ENCODE data around the gene CIT. TPM values are rescaled to one million over a fixed set of nuclear protein-coding genes. Genes with fewer than 3 reads are reported as not detected.
"Not testable (repeated sequence)": the region's sequence is repeated elsewhere in the genome, so short reads cannot be mapped to it uniquely, and the experiment has no call there.

The CIT gene
- total RNA-seq, 3 donors from 2014 or later (not counting 1 experiment from before 2014, with no cell fraction given) = 2.8 to 4.2 (median 3.6) TPM

- H3K9me3 Mint-ChIP-seq = no peaks in the 10 kb centered on the region
- Histone ChIP-seq H3K4me3 (ENCODE audit: low read length) (no peak overlapping the region), H3K27ac (ENCODE audit: low read length) (no peak overlapping the region), H3K27me3 (ENCODE audit: control insufficient read depth, insufficient read depth, low read length) (no peaks in the 10 kb centered on the region), H3K9me3 (ENCODE audit: control insufficient read depth, insufficient read depth, low read length) (no peaks in the 10 kb centered on the region), H3K4me1 (ENCODE audit: control insufficient read depth, insufficient read depth, low read length) (no peaks in the 10 kb centered on the region), H3K36me3 (ENCODE audit: control insufficient read depth, insufficient read depth, low read length) (no peaks in the 10 kb centered on the region)
- H3K4me1 Mint-ChIP-seq = no peaks in the 10 kb centered on the region
- intact Hi-C loops (cut with micrococcal nuclease) = no loop called here
- TF ChIP-seq, protein P1, sequence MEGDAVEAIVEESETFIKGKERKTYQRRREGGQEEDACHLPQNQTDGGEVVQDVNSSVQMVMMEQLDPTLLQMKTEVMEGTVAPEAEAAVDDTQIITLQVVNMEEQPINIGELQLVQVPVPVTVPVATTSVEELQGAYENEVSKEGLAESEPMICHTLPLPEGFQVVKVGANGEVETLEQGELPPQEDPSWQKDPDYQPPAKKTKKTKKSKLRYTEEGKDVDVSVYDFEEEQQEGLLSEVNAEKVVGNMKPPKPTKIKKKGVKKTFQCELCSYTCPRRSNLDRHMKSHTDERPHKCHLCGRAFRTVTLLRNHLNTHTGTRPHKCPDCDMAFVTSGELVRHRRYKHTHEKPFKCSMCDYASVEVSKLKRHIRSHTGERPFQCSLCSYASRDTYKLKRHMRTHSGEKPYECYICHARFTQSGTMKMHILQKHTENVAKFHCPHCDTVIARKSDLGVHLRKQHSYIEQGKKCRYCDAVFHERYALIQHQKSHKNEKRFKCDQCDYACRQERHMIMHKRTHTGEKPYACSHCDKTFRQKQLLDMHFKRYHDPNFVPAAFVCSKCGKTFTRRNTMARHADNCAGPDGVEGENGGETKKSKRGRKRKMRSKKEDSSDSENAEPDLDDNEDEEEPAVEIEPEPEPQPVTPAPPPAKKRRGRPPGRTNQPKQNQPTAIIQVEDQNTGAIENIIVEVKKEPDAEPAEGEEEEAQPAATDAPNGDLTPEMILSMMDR (IDR thresholded peaks at IDR 0.05) = no peak
- DNase-seq = no peak
- 47% methylated on average over 1 of the region's 1 CpG for WGBS (ENCODE audit: insufficient coverage)
- no peaks in the 10 kb centered on the region for H3K36me3 Mint-ChIP-seq
- H3K27me3 Mint-ChIP-seq (ENCODE audit: low read depth in 2 of 2) = peaks cover 5 to 8% of the 10 kb centered on the region in 2 donors
- H3K4me3 Mint-ChIP-seq = no peak overlapping the region
- no peak overlapping the region for H3K27ac Mint-ChIP-seq
- ATAC-seq = no peak
Measured at GRCh38 chr12:119894916-119895315, 17.8 kb upstream of the CIT start.

GRCh38 chr12:119892611-119893010 is 15.5 kb upstream of the CIT start:
- H3K4me3 Mint-ChIP-seq; H3K9me3 ChIP-seq (ENCODE audit: control insufficient read depth, insufficient read depth, low read length); H3K4me1 Mint-ChIP-seq; H3K36me3 ChIP-seq (ENCODE audit: control insufficient read depth, insufficient read depth, low read length); H3K36me3 Mint-ChIP-seq; H3K27me3 ChIP-seq (ENCODE audit: control insufficient read depth, insufficient read depth, low read length); H3K4me1 ChIP-seq (ENCODE audit: control insufficient read depth, insufficient read depth, low read length); H3K9me3 Mint-ChIP-seq; H3K27ac Mint-ChIP-seq; DNase-seq; H3K4me3 ChIP-seq (ENCODE audit: low read length); intact Hi-C loops (cut with micrococcal nuclease); H3K27ac ChIP-seq (ENCODE audit: low read length); ATAC-seq: not testable (repeated sequence)
- peaks cover 10 to 12% of the 10 kb centered on the region in 2 donors for H3K27me3 Mint-ChIP-seq (ENCODE audit: low read depth in 2 of 2)
- WGBS (ENCODE audit: insufficient coverage) = no CpG with 5 or more reads among the region's 1 CpG

- Mint-ChIP-seq H3K9me3 (no peaks in the 10 kb centered on the region), H3K4me3 (no peak overlapping the region), H3K27ac (no peak overlapping the region), H3K36me3 (no peaks in the 10 kb centered on the region), H3K27me3 (ENCODE audit: low read depth in 2 of 2) (peaks cover 16 to 33% of the 10 kb centered on the region in 2 donors), H3K4me1 (no peaks in the 10 kb centered on the region)
- no peaks in the 10 kb centered on the region for H3K9me3 ChIP-seq (ENCODE audit: control insufficient read depth, insufficient read depth, low read length)
- peaks cover 2% of the 10 kb centered on the region for H3K27me3 ChIP-seq (ENCODE audit: control insufficient read depth, insufficient read depth, low read length)
- no peak overlapping the region for H3K27ac ChIP-seq (ENCODE audit: low read length)
- DNase-seq (no peak), ATAC-seq (no peak)
- intact Hi-C loops (cut with micrococcal nuclease) = no loop called here
- TF ChIP-seq, protein P1 (IDR thresholded peaks at IDR 0.05) = no peak
- no peaks in the 10 kb centered on the region for H3K4me1 ChIP-seq (ENCODE audit: control insufficient read depth, insufficient read depth, low read length)
- WGBS (ENCODE audit: insufficient coverage) = 94% methylated on average over 2 of the region's 3 CpGs
- H3K36me3 ChIP-seq (ENCODE audit: control insufficient read depth, insufficient read depth, low read length) = no peaks in the 10 kb centered on the region
- no peak overlapping the region for H3K4me3 ChIP-seq (ENCODE audit: low read length)
Measured at GRCh38 chr12:119885549-119885948, 8.4 kb upstream of the CIT start.

GRCh38 chr12:119883791-119884190 is 6.7 kb upstream of the CIT start:
- H3K4me1 Mint-ChIP-seq; H3K4me3 ChIP-seq (ENCODE audit: low read length); H3K36me3 ChIP-seq (ENCODE audit: control insufficient read depth, insufficient read depth, low read length); H3K27me3 ChIP-seq (ENCODE audit: control insufficient read depth, insufficient read depth, low read length); intact Hi-C loops (cut with micrococcal nuclease); H3K9me3 ChIP-seq (ENCODE audit: control insufficient read depth, insufficient read depth, low read length); H3K27ac Mint-ChIP-seq; H3K4me3 Mint-ChIP-seq; H3K4me1 ChIP-seq (ENCODE audit: control insufficient read depth, insufficient read depth, low read length); H3K27ac ChIP-seq (ENCODE audit: low read length); ATAC-seq; H3K9me3 Mint-ChIP-seq; H3K36me3 Mint-ChIP-seq; DNase-seq: not testable (repeated sequence)
- WGBS (ENCODE audit: insufficient coverage) = 72% methylated on average over 4 of the region's 4 CpGs
- H3K27me3 Mint-ChIP-seq (ENCODE audit: low read depth in 2 of 2) = peaks cover 16 to 33% of the 10 kb centered on the region in 2 donors

All from natural killer cell (primary cell).